Panc1 (cell line): ENCODE measurements around the gene CAMK2B. TPM values are rescaled to one million over a fixed set of nuclear protein-coding genes. Genes with fewer than 3 reads are reported as not detected.

Experiments
- ATAC-seq: fragments of 200-7000 bp; cut with Tn5 transposase; 2 replicates; pipeline ENCODE4 v1.9.1; 2020; ENCODE audit warnings: mild to moderate bottlenecking, moderate library complexity
- BruUV-seq: library from RNA; stranded (reverse); fragments of 400-500 nt; replicated peaks from 2 replicates; lab custom pipeline; 2021; lab: Mats Ljungman, UMichigan
- CTCF ChIA-PET: fragments of 300-600 bp; sonication (Branson Sonifier 250); formaldehyde crosslinking; loops from one replicate; lab custom pipeline; 2022; ENCODE audit warnings: antibody characterized with exemption; lab: Charles Lee
- POLR2A ChIA-PET: fragments of 300-600 bp; sonication (Branson Sonifier 250); formaldehyde crosslinking; loops from one replicate; lab custom pipeline; 2022; ENCODE audit warnings: antibody characterized with exemption; lab: Charles Lee
- DNase-seq: peaks from one replicate; pipeline ENCODE4 v3.0.0-alpha.2; 2010; ENCODE audit warnings: low read depth, low spot score
- H3K27ac ChIP-seq: 2 replicates; pipeline ENCODE4 v1.5.1; 2011; ENCODE audit warnings: mild to moderate bottlenecking, low read length, inconsistent platforms
- H3K27me3 ChIP-seq: fragments of 200-500 bp; sonication (Bioruptor generic); 2 replicates; pipeline ENCODE4 v1.6.0; 2014; ENCODE audit warnings: low read length, inconsistent platforms; ENCODE audit not compliant: control insufficient read depth, insufficient read depth
- H3K36me3 ChIP-seq: fragments of 200-500 bp; sonication (Bioruptor generic); 2 replicates; pipeline ENCODE4 v1.5.1; 2014; ENCODE audit warnings: inconsistent platforms, mild to moderate bottlenecking, low read length, moderate library complexity; ENCODE audit not compliant: control insufficient read depth, insufficient read depth
- H3K4me1 ChIP-seq: 2 replicates; pipeline ENCODE4 v1.5.1; 2011; ENCODE audit warnings: inconsistent platforms, mild to moderate bottlenecking, low read length, moderate library complexity; ENCODE audit not compliant: control insufficient read depth, insufficient read depth
- H3K4me3 ChIP-seq, 2 experiments: 2 replicates each; pipeline ENCODE4 v1.5.1; 2011 to 2012; ENCODE audit warnings: low read depth in 2 of 2, low read length in 2 of 2, mild to moderate bottlenecking in 2 of 2, inconsistent platforms in 1 of 2, moderate library complexity in 1 of 2
- H3K9me3 ChIP-seq: fragments of 200-500 bp; sonication (Bioruptor generic); 2 replicates; pipeline ENCODE4 v1.5.1; 2014; ENCODE audit warnings: low read depth, mild to moderate bottlenecking, inconsistent platforms, low read length, moderate library complexity; ENCODE audit not compliant: control insufficient read depth, insufficient read depth
- POLR2AphosphoS5 ChIP-seq: IDR thresholded peaks from 2 replicates; pipeline ENCODE4 v1.6.1; 2012; ENCODE audit warnings: mild to moderate bottlenecking, low read depth, low read length, moderate library complexity
- REST ChIP-seq, 2 experiments: IDR thresholded peaks; 2 replicates each; pipeline ENCODE4 v1.6.1; 2011 to 2012; ENCODE audit warnings: low read depth in 2 of 2, control low read depth in 1 of 2, low read length in 1 of 2, mild to moderate bottlenecking in 1 of 2, moderate library complexity in 1 of 2; ENCODE audit not compliant: insufficient read depth in 1 of 2
- SIN3A ChIP-seq: IDR thresholded peaks from 2 replicates; pipeline ENCODE4 v1.6.1; 2012; ENCODE audit warnings: low read depth, mild to moderate bottlenecking, low read length, moderate library complexity, borderline replicate concordance; ENCODE audit not compliant: insufficient read depth
- TCF7L2 ChIP-seq: IDR thresholded peaks from 2 replicates; pipeline ENCODE4 v1.6.1; 2011; ENCODE audit warnings: mild to moderate bottlenecking, low read depth, low read length, inconsistent platforms
- in situ Hi-C: cut with HindIII; loops from 2 replicates; pipeline ENCODE4 v1.10.0; 2016; ENCODE audit warnings: low sequenced_read_pairs, low pct_unique_long_range_greater_than_20kb
- intact Hi-C: fragments of 100-400 bp; cut with micrococcal nuclease; formaldehyde crosslinking; loops from one replicate; pipeline ENCODE4 v1.10.0; 2022; ENCODE audit not compliant: unreplicated experiment
- total RNA-seq: library from RNA; stranded (reverse); gene quantifications from one replicate; pipeline ENCODE4 v1.2.1, GENCODE V29; 2021; ENCODE audit not compliant: unreplicated experiment
- TF ChIP-seq, protein P1 (sequence below): fragments of 450-650 bp; IDR thresholded peaks from 2 replicates; pipeline ENCODE4 v1.5.1; 2017; ENCODE audit warnings: mild to moderate bottlenecking

CAMK2B gene
- total RNA-seq, 1 experiment from 2014 or later, result 0.26 TPM

GRCh38 chr7:44224080-44224973 is 101.1 kb downstream of the CAMK2B start:
- H3K27me3 ChIP-seq, result no peaks in the 10 kb centered on the region
- H3K9me3 ChIP-seq, result no peaks in the 10 kb centered on the region
- no peaks in the 10 kb centered on the region for H3K4me1 ChIP-seq
- no TSS peak for BruUV-seq
- no peak overlapping the region for H3K27ac ChIP-seq
- in situ Hi-C loops, result loop anchor here (25.0 kb wide), 1 partner anchor 113 kb away; the partner anchor contains the start of gene CAMK2B
- TF ChIP-seq REST (IDR thresholded peaks at IDR 0.05; ENCODE audit: insufficient read depth in 1 of 2, low read depth in 2 of 2, low read length in 1 of 2), result no peak
- no peak for TF ChIP-seq TCF7L2
- TF ChIP-seq SIN3A, result no peak
- TF ChIP-seq POLR2AphosphoS5, result no peak
- TF ChIP-seq, protein P1, sequence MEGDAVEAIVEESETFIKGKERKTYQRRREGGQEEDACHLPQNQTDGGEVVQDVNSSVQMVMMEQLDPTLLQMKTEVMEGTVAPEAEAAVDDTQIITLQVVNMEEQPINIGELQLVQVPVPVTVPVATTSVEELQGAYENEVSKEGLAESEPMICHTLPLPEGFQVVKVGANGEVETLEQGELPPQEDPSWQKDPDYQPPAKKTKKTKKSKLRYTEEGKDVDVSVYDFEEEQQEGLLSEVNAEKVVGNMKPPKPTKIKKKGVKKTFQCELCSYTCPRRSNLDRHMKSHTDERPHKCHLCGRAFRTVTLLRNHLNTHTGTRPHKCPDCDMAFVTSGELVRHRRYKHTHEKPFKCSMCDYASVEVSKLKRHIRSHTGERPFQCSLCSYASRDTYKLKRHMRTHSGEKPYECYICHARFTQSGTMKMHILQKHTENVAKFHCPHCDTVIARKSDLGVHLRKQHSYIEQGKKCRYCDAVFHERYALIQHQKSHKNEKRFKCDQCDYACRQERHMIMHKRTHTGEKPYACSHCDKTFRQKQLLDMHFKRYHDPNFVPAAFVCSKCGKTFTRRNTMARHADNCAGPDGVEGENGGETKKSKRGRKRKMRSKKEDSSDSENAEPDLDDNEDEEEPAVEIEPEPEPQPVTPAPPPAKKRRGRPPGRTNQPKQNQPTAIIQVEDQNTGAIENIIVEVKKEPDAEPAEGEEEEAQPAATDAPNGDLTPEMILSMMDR, result no peak
- ChIA-PET POLR2A (no interaction called here), CTCF (no interaction called here)
- H3K4me3 ChIP-seq, result no peak overlapping the region
- no peak for ATAC-seq
- no peak for DNase-seq
- no peaks in the 10 kb centered on the region for H3K36me3 ChIP-seq
- intact Hi-C loops, result no loop called here

DNA sequence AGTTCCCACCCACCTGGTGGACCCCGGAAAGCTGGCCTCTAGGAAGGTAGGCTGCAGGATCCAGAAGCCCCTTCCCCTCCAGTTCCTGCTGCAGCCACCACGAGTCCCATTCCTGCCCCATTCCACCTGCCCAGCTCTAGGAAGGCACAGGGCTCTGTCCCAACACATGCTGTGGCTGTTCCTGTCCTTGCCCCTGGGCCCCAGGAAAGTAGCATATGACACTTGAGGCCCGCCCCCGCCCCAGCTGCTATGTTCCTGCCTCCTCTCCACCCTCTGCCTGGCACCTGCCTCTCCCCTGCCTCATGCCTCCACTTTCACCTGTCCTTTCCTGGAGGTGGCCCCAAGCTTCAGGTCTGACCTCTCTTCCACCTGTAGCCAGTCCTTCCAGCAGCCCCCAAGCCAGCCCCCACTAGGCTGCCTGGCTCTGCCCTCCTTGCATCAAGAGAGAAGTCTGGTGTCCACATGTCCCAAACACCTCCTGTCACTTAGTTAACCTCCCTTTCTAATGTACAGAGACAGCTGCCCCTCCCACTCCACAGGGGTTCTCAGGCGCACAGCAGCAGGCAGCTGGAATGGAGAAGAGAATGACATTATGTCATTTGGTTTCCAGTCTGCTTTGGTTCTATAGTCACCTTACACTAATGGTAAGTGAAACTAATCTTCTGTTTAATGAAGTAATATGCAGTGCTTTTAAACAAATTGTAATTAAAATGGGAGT is 101.9 kb downstream of the CAMK2B start:
- no peaks in the 10 kb centered on the region for H3K9me3 ChIP-seq
- H3K27me3 ChIP-seq, result no peaks in the 10 kb centered on the region
- no peak overlapping the region for H3K27ac ChIP-seq
- H3K36me3 ChIP-seq, result no peaks in the 10 kb centered on the region
- in situ Hi-C loops, result loop anchor here (25.0 kb wide), 1 partner anchor 114 kb away; the partner anchor contains the start of gene CAMK2B
- H3K4me3 ChIP-seq, result no peak overlapping the region
- ATAC-seq (no peak), DNase-seq (no peak)
- ChIA-PET CTCF (no interaction called here), POLR2A (no interaction called here)
- no TSS peak for BruUV-seq
- intact Hi-C loops, result no loop called here
- no peak for TF ChIP-seq POLR2AphosphoS5
- TF ChIP-seq TCF7L2, result no peak
- TF ChIP-seq SIN3A, result no peak
- TF ChIP-seq REST (IDR thresholded peaks at IDR 0.05; ENCODE audit: insufficient read depth in 1 of 2, low read depth in 2 of 2, low read length in 1 of 2), result no peak
- TF ChIP-seq, protein P1, result no peak
- no peaks in the 10 kb centered on the region for H3K4me1 ChIP-seq
